ENCODE data around the gene SH2B2. TPM values are rescaled to one million over a fixed set of nuclear protein-coding genes. Genes with fewer than 3 reads are reported as not detected.
A peak's percentile ranks its signal among the peaks of the same experiment; 100 is the strongest.

The SH2B2 gene
- total and polyA plus RNA-seq, 3 donors from 2014 or later = 4.6 to 26.6 (median 22.8) TPM

- H3K9me3 ChIP-seq = no peaks in the 10 kb centered on the region
- WGBS, 2 donors = 68 to 84% methylated on average over 7 of the region's 7 CpGs
- no peaks in the 10 kb centered on the region for H3K36me3 ChIP-seq (ENCODE audit: low read depth, missing control alignments)
- H3K27ac ChIP-seq = no peak overlapping the region
- no peak overlapping the region for H3K4me3 ChIP-seq
- intact Hi-C loops (cut with DNase I; ENCODE audit: low total_unique reads) = no loop called here
- DNase-seq = no peak
- H3K4me1 ChIP-seq = no peaks in the 10 kb centered on the region
- no peak for TF ChIP-seq CTCF (IDR thresholded peaks at IDR 0.05)
- TF ChIP-seq POLR2A (IDR thresholded peaks at IDR 0.05) = no peak
- H3K27me3 ChIP-seq = no peaks in the 10 kb centered on the region
These were observed 31.9 kb downstream of the SH2B2 start for GRCh38 chr7:102318482-102318971.

- intact Hi-C loops (cut with DNase I; ENCODE audit: low total_unique reads) = no loop called here
- WGBS, 2 donors = 84% methylated on average over 3 of the region's 3 CpGs; no CpG with 5 or more reads in 1 of the 2 donors
- Histone ChIP-seq H3K4me1 (no peaks in the 10 kb centered on the region), H3K27ac (no peak overlapping the region), H3K36me3 (ENCODE audit: low read depth, missing control alignments) (no peaks in the 10 kb centered on the region), H3K27me3 (no peaks in the 10 kb centered on the region), H3K9me3 (no peaks in the 10 kb centered on the region), H3K4me3 (no peak overlapping the region)
- no peak for DNase-seq
- TF ChIP-seq POLR2A (IDR thresholded peaks at IDR 0.05) (no peak), CTCF (IDR thresholded peaks at IDR 0.05) (no peak)
These were observed 33.0 kb downstream of the SH2B2 start for GRCh38 chr7:102319671-102320070.

- H3K36me3 ChIP-seq (ENCODE audit: low read depth, missing control alignments) = no peaks in the 10 kb centered on the region
- DNase-seq = no peak
- 90 to 96% methylated on average over 13 to 14 of the region's 14 CpGs for WGBS, 2 donors
- no peaks in the 10 kb centered on the region for H3K9me3 ChIP-seq
- no peak for TF ChIP-seq CTCF (IDR thresholded peaks at IDR 0.05)
- no peaks in the 10 kb centered on the region for H3K4me1 ChIP-seq
- intact Hi-C loops (cut with DNase I; ENCODE audit: low total_unique reads) = no loop called here
- H3K27ac ChIP-seq = no peak overlapping the region
- no peak overlapping the region for H3K4me3 ChIP-seq
- no peaks in the 10 kb centered on the region for H3K27me3 ChIP-seq
These were observed 33.5 kb downstream of the SH2B2 start for GRCh38 chr7:102320181-102320580.

GRCh38 chr7:102320601-102321350 lies 34.1 kb downstream of the SH2B2 start:
- Histone ChIP-seq H3K27me3 (no peaks in the 10 kb centered on the region), H3K36me3 (ENCODE audit: low read depth, missing control alignments) (no peaks in the 10 kb centered on the region), H3K4me3 (peak overlapping the region in 1 of 2 donors; percentile 18), H3K9me3 (no peaks in the 10 kb centered on the region), H3K4me1 (no peaks in the 10 kb centered on the region), H3K27ac (no peak overlapping the region)
- DNase-seq = peak; percentile 13
- TF ChIP-seq CTCF (IDR thresholded peaks at IDR 0.05) (no peak), POLR2A (IDR thresholded peaks at IDR 0.05) (no peak)
- intact Hi-C loops (cut with DNase I; ENCODE audit: low total_unique reads) = no loop called here
- 69 to 72% methylated on average over 22 to 36 of the region's 37 CpGs for WGBS, 2 donors
